GM23338 (cell line): ENCODE data around the gene CSF2RB.

Experiments used
- CREB1 ChIP-seq: fragments of 250-450 bp; sonication (Bioruptor Pico); IDR thresholded peaks from 2 replicates; pipeline ENCODE4 v1.5.0; 2020; ENCODE audit warnings: low read depth, mild to moderate bottlenecking, moderate library complexity
- CTCF ChIP-seq, 2 experiments: fragments of 200-600 bp in 1 of 2; sonication (generic) in 1 of 2; conservative IDR thresholded peaks; 2 replicates each; pipeline versions ENCODE4 v1.5.1 to v1.6.1; 2016 to 2017; ENCODE audit warnings: antibody characterized with exemption in 2 of 2, low read depth in 2 of 2, mild to moderate bottlenecking in 2 of 2, moderate library complexity in 1 of 2
- EZH2 ChIP-seq: fragments of 200-600 bp; sonication (generic); IDR thresholded peaks from one replicate; pipeline ENCODE4 v1.8.0; 2017; ENCODE audit warnings: antibody characterized with exemption, mild to moderate bottlenecking, low read depth; ENCODE audit not compliant: unreplicated experiment
- EZH2phosphoT487 ChIP-seq: fragments of 200-600 bp; sonication (generic); IDR thresholded peaks from one replicate; pipeline ENCODE4 v1.8.1; 2018; ENCODE audit warnings: antibody characterized with exemption; ENCODE audit not compliant: unreplicated experiment
- JUNB ChIP-seq: IDR thresholded peaks from one replicate; pipeline ENCODE4 v1.6.1; 2016; ENCODE audit warnings: antibody characterized with exemption; ENCODE audit not compliant: unreplicated experiment
- NANOG ChIP-seq: IDR thresholded peaks from 2 replicates; pipeline ENCODE4 v1.6.1; 2016; ENCODE audit warnings: antibody characterized with exemption, borderline replicate concordance
- POLR2AphosphoS5 ChIP-seq: IDR thresholded peaks from 2 replicates; pipeline ENCODE4 v1.6.1; 2016; ENCODE audit warnings: antibody characterized with exemption, low read depth
- REST ChIP-seq: IDR thresholded peaks from one replicate; pipeline ENCODE4 v1.6.1; 2018; ENCODE audit warnings: antibody characterized with exemption; ENCODE audit not compliant: unreplicated experiment
- STAT1 ChIP-seq: IDR thresholded peaks from one replicate; pipeline ENCODE4 v1.6.1; 2016; ENCODE audit warnings: antibody characterized with exemption; ENCODE audit not compliant: unreplicated experiment
- ZNF114 ChIP-seq: fragments of 250-450 bp; sonication (Bioruptor Pico); IDR thresholded peaks from 2 replicates; pipeline ENCODE4 v1.5.0; 2020; ENCODE audit warnings: mild to moderate bottlenecking, moderate library complexity
- ZNF331 ChIP-seq: fragments of 250-450 bp; sonication (Bioruptor Pico); IDR thresholded peaks from 2 replicates; pipeline ENCODE4 v1.5.0; 2020; ENCODE audit warnings: low read depth, mild to moderate bottlenecking, moderate library complexity
- TF ChIP-seq, protein P1 (sequence below): IDR thresholded peaks from 2 replicates; pipeline ENCODE4 v1.6.1; 2016; ENCODE audit warnings: antibody characterized with exemption

DNA sequence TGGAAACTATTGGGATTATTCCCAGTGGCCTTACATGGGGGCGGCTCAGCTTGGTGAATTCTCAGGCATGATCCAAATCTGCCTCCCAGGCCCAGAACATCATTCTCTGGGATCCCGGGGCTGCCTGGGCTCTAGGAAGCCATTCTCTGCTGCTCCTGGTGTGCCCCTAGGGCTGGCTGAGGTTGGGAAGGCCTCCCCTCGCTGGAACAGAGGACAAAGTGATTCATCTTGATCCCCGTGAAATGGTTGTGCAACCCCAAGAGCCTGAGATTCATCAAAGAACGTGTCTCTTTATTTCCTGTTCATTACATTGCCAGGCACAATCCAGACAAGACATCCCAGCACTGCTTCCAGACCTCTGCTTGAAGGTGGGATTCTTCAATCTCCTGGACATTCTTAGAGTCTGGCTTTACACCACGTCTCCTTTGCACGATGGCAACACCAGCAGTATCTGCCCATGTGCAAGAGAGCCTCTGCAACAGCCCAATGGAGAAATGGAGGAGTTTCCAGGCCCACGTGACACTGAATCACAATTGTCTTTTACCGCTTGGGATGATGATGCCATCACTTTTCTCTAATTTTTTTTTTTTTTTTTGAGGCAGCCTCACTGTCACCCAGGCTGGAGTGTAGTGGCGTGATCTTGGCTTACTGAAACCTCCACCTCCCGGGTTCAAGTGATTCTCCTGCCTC lies 53.6 kb downstream of the CSF2RB start:
- TF ChIP-seq CTCF (conservative IDR thresholded peaks at IDR 0.05; ENCODE audit: low read depth in 2 of 2) (no peak), EZH2 (no peak), REST (no peak), STAT1 (no peak), POLR2AphosphoS5 (no peak), EZH2phosphoT487 (no peak), CREB1 (no peak), NANOG (no peak), JUNB (no peak), ZNF331 (no peak), ZNF114 (no peak)
- TF ChIP-seq, protein P1, sequence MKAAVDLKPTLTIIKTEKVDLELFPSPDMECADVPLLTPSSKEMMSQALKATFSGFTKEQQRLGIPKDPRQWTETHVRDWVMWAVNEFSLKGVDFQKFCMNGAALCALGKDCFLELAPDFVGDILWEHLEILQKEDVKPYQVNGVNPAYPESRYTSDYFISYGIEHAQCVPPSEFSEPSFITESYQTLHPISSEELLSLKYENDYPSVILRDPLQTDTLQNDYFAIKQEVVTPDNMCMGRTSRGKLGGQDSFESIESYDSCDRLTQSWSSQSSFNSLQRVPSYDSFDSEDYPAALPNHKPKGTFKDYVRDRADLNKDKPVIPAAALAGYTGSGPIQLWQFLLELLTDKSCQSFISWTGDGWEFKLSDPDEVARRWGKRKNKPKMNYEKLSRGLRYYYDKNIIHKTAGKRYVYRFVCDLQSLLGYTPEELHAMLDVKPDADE, result no peak
